CD4-positive, alpha-beta T cell treated with Interleukin-12 subunit alpha and Interleukin-12 subunit beta, for 1 hour (primary cell): ENCODE results near the gene CNTNAP2.
"Not testable (repeated sequence)": the region's sequence is repeated elsewhere in the genome, so short reads cannot be mapped to it uniquely, and the experiment has no call there.

ENCODE experiments used
- DNase-seq: peaks from one replicate; pipeline ENCODE4 v3.0.0-alpha.2; 2020

The CNTNAP2 gene

GRCh38 chr7:146172112-146172511 lies 55.5 kb downstream of the CNTNAP2 start:
- no peak for DNase-seq

- DNase-seq: no peak
Measured at GRCh38 chr7:146175716-146176115, 59.1 kb downstream of the CNTNAP2 start.

- no peak for DNase-seq
Measured at GRCh38 chr7:146176860-146177259, 60.3 kb downstream of the CNTNAP2 start.

- no peak for DNase-seq
Measured at GRCh38 chr7:146177301-146177700, 60.7 kb downstream of the CNTNAP2 start.

GRCh38 chr7:146185844-146186243 lies 69.2 kb downstream of the CNTNAP2 start:
- no peak for DNase-seq

GRCh38 chr7:146191428-146191827 lies 74.8 kb downstream of the CNTNAP2 start:
- not testable (repeated sequence) for DNase-seq

- no peak for DNase-seq
Measured at GRCh38 chr7:146201945-146202344, 85.3 kb downstream of the CNTNAP2 start.

- DNase-seq: no peak
Measured at GRCh38 chr7:146206270-146206669, 89.7 kb downstream of the CNTNAP2 start.

GRCh38 chr7:146208492-146208891 lies 91.9 kb downstream of the CNTNAP2 start:
- no peak for DNase-seq

- no peak for DNase-seq
Measured at GRCh38 chr7:146214842-146215241, 98.2 kb downstream of the CNTNAP2 start.

GRCh38 chr7:146216396-146217041 lies 99.9 kb downstream of the CNTNAP2 start:
- DNase-seq: no peak

- no peak for DNase-seq
Measured at GRCh38 chr7:146223851-146224250, 107.2 kb downstream of the CNTNAP2 start.

GRCh38 chr7:146232604-146233003 lies 116.0 kb downstream of the CNTNAP2 start:
- DNase-seq: no peak

GRCh38 chr7:146235195-146235594 lies 118.6 kb downstream of the CNTNAP2 start:
- DNase-seq: no peak

GRCh38 chr7:146242661-146243060 lies 126.1 kb downstream of the CNTNAP2 start:
- no peak for DNase-seq

- not testable (repeated sequence) for DNase-seq
Measured at GRCh38 chr7:146247991-146248390, 131.4 kb downstream of the CNTNAP2 start.

GRCh38 chr7:146248744-146249143 lies 132.1 kb downstream of the CNTNAP2 start:
- DNase-seq: not testable (repeated sequence)

GRCh38 chr7:146249272-146249671 lies 132.7 kb downstream of the CNTNAP2 start:
- no peak for DNase-seq

GRCh38 chr7:146255609-146256008 lies 139.0 kb downstream of the CNTNAP2 start:
- no peak for DNase-seq

- no peak for DNase-seq
Measured at GRCh38 chr7:146262527-146262926, 145.9 kb downstream of the CNTNAP2 start.

GRCh38 chr7:146276888-146277287 lies 160.3 kb downstream of the CNTNAP2 start:
- DNase-seq: no peak

- DNase-seq: no peak
Measured at GRCh38 chr7:146285418-146285817, 168.8 kb downstream of the CNTNAP2 start.

- DNase-seq: no peak
Measured at GRCh38 chr7:146290746-146291145, 174.1 kb downstream of the CNTNAP2 start.

GRCh38 chr7:146291900-146292299 lies 175.3 kb downstream of the CNTNAP2 start:
- no peak for DNase-seq

- no peak for DNase-seq
Measured at GRCh38 chr7:146296028-146296427, 179.4 kb downstream of the CNTNAP2 start.
